Adrenal gland (tissue), 12 donors: Measurements from ENCODE around the gene MUC2. TPM values are rescaled to one million over a fixed set of nuclear protein-coding genes. Genes with fewer than 3 reads are reported as not detected.
A peak's percentile ranks its signal among the peaks of the same experiment; 100 is the strongest.

Experiments
- DNase-seq, 7 donors: peaks; one replicate each; pipeline ENCODE4 v3.0.0-alpha.2; 2019 to 2020
- H3K27ac ChIP-seq, 5 donors: fragments of 200-600 bp; sonication (generic) in 4 of 5; 1 replicate in 3 of 5; 2 replicates in 2 of 5; pipeline versions ENCODE4 v1.5.1 to v1.8.0; 2016 to 2020; ENCODE audit warnings: mild to moderate bottlenecking in 1 of 5
- H3K27me3 ChIP-seq: fragments of 200-600 bp; 2 replicates; pipeline ENCODE4 v1.8.0; 2021
- H3K36me3 ChIP-seq, 2 donors: fragments of 200-600 bp; replicated peaks in 1 of 2; 1 replicate in 1 of 2; 2 replicates in 1 of 2; pipeline versions ENCODE4 v1.5.1 to v1.8.0; 2018 to 2022
- H3K4me1 ChIP-seq, 2 donors: fragments of 200-600 bp; replicated peaks in 1 of 2; 1 replicate in 1 of 2; 2 replicates in 1 of 2; pipeline versions ENCODE4 v1.5.1 to v1.8.0; 2018 to 2021
- H3K4me3 ChIP-seq, 4 donors: fragments of 200-600 bp; sonication (generic) in 3 of 4; one replicate each; pipeline ENCODE4 v1.5.1; 2016 to 2018
- H3K9me3 ChIP-seq, 3 donors: fragments of 200-600 bp; sonication (generic) in 1 of 3; replicated peaks in 1 of 3; 1 replicate in 2 of 3; 2 replicates in 1 of 3; pipeline versions ENCODE4 v1.5.1 to v1.8.0; 2016 to 2021
- POLR2A ChIP-seq, 2 donors: fragments of 450-650 bp; IDR thresholded peaks; one replicate each; pipeline ENCODE4 v1.6.1; 2017; ENCODE audit warnings: antibody characterized with exemption in 2 of 2, mild to moderate bottlenecking in 2 of 2, moderate library complexity in 1 of 2
- WGBS, 4 donors: extraction: QIAGEN DNeasy Blood & Tissue Kit in 2 of 4; methylation state at CpG; one replicate each; pipeline versions ENCODE4 v1.1.5 to v1.1.7; 2013 to 2017; 5-methylcytosine and 5-hydroxymethylcytosine counted together
- intact Hi-C, 2 donors: fragments of 100-400 bp; cut with DNase I; formaldehyde crosslinking; loops; one replicate each; pipeline versions ENCODE4 v1.14.1 to v1.15.0; 2022 to 2023
- polyA plus RNA-seq, 3 donors: library from polyadenylated mRNA; stranded (reverse); fragments of 200-250 nt in 2 of 3; fragments of 350-450 nt in 1 of 3; fragmentation: Illumina TruSeq in 1 of 3; extraction: RNeasy Lipid Tissue Mini Kit (QIAGEN cat#74804) in 1 of 3; gene quantifications; one replicate each; pipeline ENCODE4 v1.2.3, GENCODE V29; 2013 to 2014
- total RNA-seq, 9 donors: library from RNA; depleted of rRNA in 4 of 9; stranded (reverse); fragments of >200 nt in 4 of 9; fragments of 120-200 nt in 1 of 9; fragmentation: NEBNext Ultra II Directional in 1 of 9; extraction: Animal tissue kit (Norgen Biotek cat#: 25700) in 1 of 9; gene quantifications; one replicate each; pipeline versions ENCODE4 v1.1.0 to v1.2.4, GENCODE V29; 2013 to 2023
- TF ChIP-seq, protein P1 (sequence below), 6 experiments: fragments of 450-650 bp in 4 of 6; fragments of 200-600 bp in 2 of 6; sonication (generic) in 1 of 6; IDR thresholded peaks; 1 replicate in 5 of 6; 2 replicates in 1 of 6; pipeline versions ENCODE4 v1.5.1 to v1.8.0; 2016 to 2021; ENCODE audit warnings: antibody characterized with exemption in 6 of 6, mild to moderate bottlenecking in 2 of 6, moderate library complexity in 1 of 6
- donor health status: healthy with polysubstance abuse.
- donor health status: Bipolar disorder and iron deficiency.
- donor health status: DM: yes; HTN: yes; CAD: no.
- donor health status: DM: no; HTN: no; CAD: no.
- donor health status: DM: no; HTN: no; CAD: no.
- donor health status: DM: yes; HTN: yes; CAD: no.

The MUC2 gene
- total and polyA plus RNA-seq, 12 donors = under 0.01 to 0.31 (median 0.12) TPM; not detected in 7

DNA sequence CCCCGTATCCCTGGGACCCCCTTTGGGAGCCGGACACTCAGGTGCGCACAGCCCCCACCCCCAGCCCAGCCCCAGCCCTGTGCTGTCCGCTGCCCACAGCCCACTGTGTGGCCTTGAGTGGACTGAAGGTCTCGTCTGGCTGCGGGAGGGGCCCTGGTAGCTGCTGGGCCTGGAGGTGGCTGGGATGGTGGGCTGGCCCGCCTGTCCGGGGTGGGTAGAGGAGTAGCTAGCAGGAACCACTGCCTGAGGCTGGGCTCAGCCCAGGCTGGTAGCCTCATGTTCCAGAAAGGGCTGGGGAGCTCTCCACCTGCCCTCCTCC is 33.6 kb upstream of the MUC2 start:
- intact Hi-C loops = no loop called here
- Histone ChIP-seq H3K4me3 (no peak overlapping the region), H3K36me3 (no peaks in the 10 kb centered on the region), H3K4me1 (no peaks in the 10 kb centered on the region), H3K27me3 (peaks cover 4% of the 10 kb centered on the region), H3K9me3 (no peaks in the 10 kb centered on the region), H3K27ac (no peak overlapping the region)
- TF ChIP-seq POLR2A (IDR thresholded peaks at IDR 0.05) = no peak
- TF ChIP-seq, protein P1, sequence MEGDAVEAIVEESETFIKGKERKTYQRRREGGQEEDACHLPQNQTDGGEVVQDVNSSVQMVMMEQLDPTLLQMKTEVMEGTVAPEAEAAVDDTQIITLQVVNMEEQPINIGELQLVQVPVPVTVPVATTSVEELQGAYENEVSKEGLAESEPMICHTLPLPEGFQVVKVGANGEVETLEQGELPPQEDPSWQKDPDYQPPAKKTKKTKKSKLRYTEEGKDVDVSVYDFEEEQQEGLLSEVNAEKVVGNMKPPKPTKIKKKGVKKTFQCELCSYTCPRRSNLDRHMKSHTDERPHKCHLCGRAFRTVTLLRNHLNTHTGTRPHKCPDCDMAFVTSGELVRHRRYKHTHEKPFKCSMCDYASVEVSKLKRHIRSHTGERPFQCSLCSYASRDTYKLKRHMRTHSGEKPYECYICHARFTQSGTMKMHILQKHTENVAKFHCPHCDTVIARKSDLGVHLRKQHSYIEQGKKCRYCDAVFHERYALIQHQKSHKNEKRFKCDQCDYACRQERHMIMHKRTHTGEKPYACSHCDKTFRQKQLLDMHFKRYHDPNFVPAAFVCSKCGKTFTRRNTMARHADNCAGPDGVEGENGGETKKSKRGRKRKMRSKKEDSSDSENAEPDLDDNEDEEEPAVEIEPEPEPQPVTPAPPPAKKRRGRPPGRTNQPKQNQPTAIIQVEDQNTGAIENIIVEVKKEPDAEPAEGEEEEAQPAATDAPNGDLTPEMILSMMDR (IDR thresholded peaks at IDR 0.05) = no peak
- WGBS, 4 donors = 58 to 63% methylated on average over 8 of the region's 8 CpGs; no CpG with 5 or more reads in 2 of the 4 donors
- no peak for DNase-seq

DNA sequence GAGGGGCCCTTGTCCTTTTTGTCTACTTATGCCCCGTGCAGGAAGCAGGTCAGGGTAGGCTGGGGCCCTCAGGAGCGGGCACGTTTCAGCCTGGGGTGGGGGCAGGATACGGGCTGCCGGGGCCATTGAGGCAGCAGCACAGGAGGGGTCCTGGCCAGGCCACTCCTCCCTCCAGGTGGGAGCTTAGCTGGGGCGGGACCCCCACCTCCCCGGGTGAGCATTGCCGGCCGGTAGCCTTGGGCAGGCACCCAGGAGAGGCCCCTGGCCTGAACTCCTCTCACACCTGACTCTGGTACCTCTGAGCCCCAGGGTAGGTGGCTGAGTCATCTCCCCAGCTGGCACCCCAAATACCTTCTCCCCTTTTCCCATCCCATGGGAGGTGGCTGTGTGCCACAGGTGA is 33.2 kb upstream of the MUC2 start:
- Histone ChIP-seq H3K27ac (no peak overlapping the region), H3K4me1 (no peaks in the 10 kb centered on the region), H3K27me3 (peaks cover 4% of the 10 kb centered on the region), H3K9me3 (no peaks in the 10 kb centered on the region), H3K4me3 (no peak overlapping the region), H3K36me3 (no peaks in the 10 kb centered on the region)
- TF ChIP-seq POLR2A (IDR thresholded peaks at IDR 0.05) = no peak
- TF ChIP-seq, protein P1 (IDR thresholded peaks at IDR 0.05) = no peak
- 40 to 61% (median 56%) methylated on average over 1 to 9 of the region's 9 CpGs; no CpG with 5 or more reads in 1 of the 4 donors for WGBS, 4 donors
- DNase-seq = no peak
- intact Hi-C loops = no loop called here

DNA sequence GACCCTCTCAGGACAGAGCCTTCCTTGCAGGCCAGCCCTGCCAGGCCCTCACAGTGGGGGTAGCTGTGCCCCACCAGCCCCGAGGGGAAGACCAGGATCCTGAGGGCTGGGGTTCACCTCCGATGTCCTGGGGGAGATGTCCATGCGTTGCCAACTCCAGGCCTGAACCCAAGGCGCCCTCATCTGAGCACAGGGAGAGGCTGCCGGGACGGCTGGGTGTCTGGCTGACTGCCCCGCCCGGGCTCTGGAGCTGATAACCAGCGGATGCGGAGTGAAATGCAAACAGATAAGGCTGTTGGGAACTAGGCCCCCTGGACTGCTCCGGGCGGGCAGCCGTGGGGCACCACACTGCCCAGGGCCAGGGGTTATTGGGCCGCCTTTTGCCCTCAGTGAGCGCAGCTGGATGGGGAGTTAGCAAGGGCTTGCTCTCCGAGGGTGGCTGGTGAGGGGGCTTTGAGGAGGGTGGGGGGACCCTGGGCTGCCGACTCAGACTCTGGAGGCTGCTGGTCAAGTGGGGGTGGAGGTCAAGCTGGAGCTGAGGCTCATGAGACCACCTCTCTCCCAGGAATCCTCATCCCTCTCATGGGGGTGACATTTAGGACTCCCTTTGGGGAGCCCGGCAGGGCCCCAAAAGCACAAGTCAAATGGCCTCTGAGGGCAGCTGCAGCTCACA is 32.6 kb upstream of the MUC2 start:
- H3K4me3 ChIP-seq = no peak overlapping the region
- TF ChIP-seq, protein P1 (IDR thresholded peaks at IDR 0.05) = no peak
- no peak for TF ChIP-seq POLR2A (IDR thresholded peaks at IDR 0.05)
- H3K36me3 ChIP-seq = no peaks in the 10 kb centered on the region
- intact Hi-C loops = no loop called here
- H3K4me1 ChIP-seq = no peaks in the 10 kb centered on the region
- WGBS, 4 donors = 62 to 80% (median 69%) methylated on average over 2 to 18 of the region's 18 CpGs
- DNase-seq = peak in 1 of 7 donors; percentile 5
- no peak overlapping the region for H3K27ac ChIP-seq
- peaks cover 4% of the 10 kb centered on the region for H3K27me3 ChIP-seq
- no peaks in the 10 kb centered on the region for H3K9me3 ChIP-seq

DNA sequence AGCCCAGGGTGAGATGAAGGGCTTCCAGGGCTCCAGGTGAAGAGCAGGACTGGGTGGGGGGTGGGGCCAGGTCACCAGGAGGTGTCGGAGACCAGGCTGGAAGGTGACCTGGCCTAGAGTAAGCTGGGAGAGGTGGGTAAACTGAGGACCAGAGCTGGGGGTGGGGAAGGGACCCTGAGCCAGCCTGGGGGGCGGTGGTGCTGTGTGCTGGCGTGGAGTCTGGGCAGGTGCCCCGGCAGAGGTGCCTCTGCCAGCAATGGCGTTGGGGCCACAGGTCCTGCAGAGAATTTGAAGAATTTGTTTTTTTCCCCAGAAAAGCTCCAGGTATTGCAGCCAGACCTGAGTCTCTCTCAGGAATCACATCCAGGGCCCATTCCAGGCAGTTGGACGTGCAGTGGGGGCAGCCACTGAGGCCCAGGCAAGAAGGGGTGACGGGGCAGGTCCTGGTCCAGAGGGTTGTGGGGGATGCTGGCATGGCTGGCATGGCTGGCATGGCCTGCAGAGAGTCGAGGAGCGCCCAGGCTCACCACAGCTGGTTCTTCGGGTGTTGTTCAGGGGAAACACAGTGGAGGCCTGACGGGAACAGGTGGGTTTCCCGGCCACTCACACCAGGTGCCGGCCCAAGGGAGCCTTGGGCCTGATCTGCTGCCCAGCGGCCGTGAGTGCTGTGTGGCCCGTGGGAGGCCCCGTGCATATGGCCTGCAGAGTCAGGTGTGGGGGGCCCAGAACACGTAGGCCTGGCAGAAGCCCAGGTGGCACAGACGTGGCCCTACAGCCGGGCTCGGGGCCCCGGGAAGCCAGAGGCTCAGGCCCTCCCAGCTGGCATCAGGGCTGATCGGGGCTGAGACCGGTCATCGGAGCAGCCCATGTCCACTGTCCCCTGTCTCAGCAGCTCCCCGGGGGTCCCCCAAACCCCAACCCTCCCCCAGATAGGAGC is 31.8 kb upstream of the MUC2 start:
- Histone ChIP-seq H3K4me3 (no peak overlapping the region), H3K9me3 (no peaks in the 10 kb centered on the region), H3K4me1 (no peaks in the 10 kb centered on the region), H3K27ac (no peak overlapping the region), H3K27me3 (peaks cover 4% of the 10 kb centered on the region), H3K36me3 (no peaks in the 10 kb centered on the region)
- WGBS, 4 donors = 88 to 93% (median 91%) methylated on average over 12 to 26 of the region's 26 CpGs
- peak in 1 of 7 donors; percentile 5 for DNase-seq
- intact Hi-C loops = no loop called here
- TF ChIP-seq, protein P1 (IDR thresholded peaks at IDR 0.05) = no peak
- no peak for TF ChIP-seq POLR2A (IDR thresholded peaks at IDR 0.05)
